Measurements from ENCODE around the gene NTSR1. TPM values are rescaled to one million over a fixed set of nuclear protein-coding genes. Genes with fewer than 3 reads are reported as not detected.

NTSR1 gene
- total and polyA plus RNA-seq, 2 of the 8 experiments (the other 6 are each of a cell fraction or from before 2014, with no cell fraction given) = 0.53 to 0.89 TPM

DNA sequence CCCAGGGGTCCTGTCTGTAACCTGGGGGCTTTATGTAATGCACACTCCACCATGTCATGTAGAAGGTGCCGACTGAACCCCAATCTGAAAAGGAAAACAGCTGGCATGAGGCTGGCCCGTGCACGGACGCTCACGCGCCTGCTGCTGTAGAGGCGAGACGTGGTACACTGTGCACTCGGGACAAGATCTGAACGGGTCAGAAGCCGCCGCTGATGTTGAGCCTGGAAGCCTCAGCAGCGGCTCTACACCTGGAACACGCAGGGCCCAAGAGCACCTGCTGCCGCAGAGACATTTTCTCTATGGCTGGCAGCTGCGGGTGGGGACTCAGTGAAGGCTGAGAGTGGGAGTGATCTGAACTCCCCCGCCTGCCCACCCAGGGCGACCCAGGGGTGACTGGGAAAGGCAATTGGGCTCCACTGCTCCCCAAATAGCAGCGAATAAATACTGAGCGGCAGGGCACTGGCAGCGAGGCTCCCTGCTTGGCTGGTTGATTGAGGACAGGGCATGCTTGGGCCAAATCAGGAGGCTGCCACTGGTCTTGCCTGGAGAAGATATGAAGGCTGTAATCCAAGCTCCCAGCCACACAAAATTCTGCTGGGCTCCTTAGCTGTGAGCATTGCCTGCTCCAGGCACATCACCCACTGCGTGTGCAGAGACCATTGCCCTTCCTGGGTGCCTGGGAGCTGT lies 93.5 kb downstream of the NTSR1 start:
- Histone ChIP-seq H2BK12ac (ENCODE audit: low read depth, low read length) (no peak overlapping the region), H3K4me2 (ENCODE audit: insufficient read depth in 1 of 2, low read depth in 2 of 2, low read length in 2 of 2) (no peak overlapping the region), H3K79me1 (ENCODE audit: low read depth, low read length) (peaks cover 6% of the 10 kb centered on the region; the same call in 1 of the 2 replicates), H3K23me2 (ENCODE audit: low read depth, low read length) (peaks cover 8% of the 10 kb centered on the region; the same call in 1 of the 2 replicates), H2BK15ac (ENCODE audit: low read length) (no peak overlapping the region), H3K56ac (replicated peaks; ENCODE audit: insufficient read length, low read depth, low read length) (no peak overlapping the region), H2BK120ac (replicated peaks; ENCODE audit: low read depth, low read length) (no peak overlapping the region), H4K20me1 (replicated peaks in 1 of 2; ENCODE audit: control insufficient read depth in 1 of 2, insufficient read depth in 2 of 2, low read length in 2 of 2) (peaks cover 6 to 27% of the 10 kb centered on the region in 2 experiments), H3K9me3 (ENCODE audit: insufficient read depth in 2 of 2, low read depth in 1 of 2, low read length in 1 of 2) (no peaks in the 10 kb centered on the region), H3K4me3 (ENCODE audit: extremely low read depth in 1 of 4, insufficient read depth in 2 of 4, low read depth in 3 of 4, low read length in 4 of 4) (no peak overlapping the region), H2BK5ac (ENCODE audit: low read depth, low read length) (no peak overlapping the region), H3K79me2 (ENCODE audit: control insufficient read depth in 1 of 2, insufficient read depth in 2 of 2, low read length in 2 of 2) (no peaks in the 10 kb centered on the region), H4K5ac (ENCODE audit: insufficient read length, low read depth, low read length) (no peak overlapping the region), H3K4me1 (replicated peaks in 1 of 4; ENCODE audit: control insufficient read depth in 3 of 4, insufficient read depth in 4 of 4, low read length in 3 of 4) (peaks cover 0 to 13% (median 8%) of the 10 kb centered on the region in 4 experiments; a peak in 6 of 7 replicates), H2BK20ac (ENCODE audit: low read length) (no peak overlapping the region), H4K8ac (ENCODE audit: extremely low read depth, insufficient read depth, low read length) (no peak overlapping the region), H3K4ac (replicated peaks; ENCODE audit: insufficient read length, low read depth, low read length) (no peak overlapping the region), H3K36me3 (ENCODE audit: control insufficient read depth in 2 of 4, insufficient read depth in 4 of 4, low read length in 3 of 4) (peaks cover 2 to 26% (median 9%) of the 10 kb centered on the region in 4 experiments; a peak in 4 of 8 replicates), H2AFZ (ENCODE audit: low read length) (no peak overlapping the region), H3K9ac (replicated peaks in 1 of 4; ENCODE audit: extremely low read depth in 1 of 4, low read depth in 3 of 4, low read length in 3 of 4) (no peak overlapping the region), H4K91ac (replicated peaks; ENCODE audit: insufficient read length, low read length) (no peak overlapping the region), H3K14ac (ENCODE audit: insufficient read length) (no peak overlapping the region), H2AK5ac (ENCODE audit: low read depth, low read length) (no peak overlapping the region), H3K27me3 (replicated peaks in 1 of 4; ENCODE audit: control insufficient read depth in 3 of 4, extremely low read depth in 1 of 4, insufficient read depth in 3 of 4, low read length in 3 of 4) (peaks cover 0 to 8% (median 4%) of the 10 kb centered on the region in 4 experiments; a peak in 4 of 7 replicates), H3K23ac (ENCODE audit: insufficient read length) (no peak overlapping the region), H3K27ac (ENCODE audit: low read depth, low read length) (no peak overlapping the region), H3K18ac (ENCODE audit: extremely low read depth, low read length) (no peak overlapping the region)
- WGBS, 2 experiments (ENCODE audit: extremely low coverage in 1 of 2, insufficient coverage in 1 of 2, insufficient read length in 1 of 2, insufficient replicate concordance in 2 of 2, low coverage in 1 of 2, low lambda C conversion rate in 2 of 2, missing lambda C conversion rate in 1 of 2) = 88% methylated on average over 20 of the region's 22 CpGs; no CpG with 5 or more reads in 1 of the 2 experiments
- no peak for FAIRE-seq
- POLR2A ChIA-PET (ENCODE audit: partially characterized antibody) = interaction anchor here (1.4 to 2.7 kb wide), 2 partner anchors 13 to 15 kb away, joined by 3 to 14 read pairs; partner anchors contain the start of gene COL9A3
- CTCF ChIA-PET (ENCODE audit: partially characterized antibody) = interaction anchor here (0.6 to 2.1 kb wide), 4 partner anchors 10 to 436 kb away, joined by 3 to 5 read pairs (median 3); no protein-coding TSS in a partner anchor
- no peak for DNase-seq (ENCODE audit: low read depth in 1 of 2, low spot score in 2 of 2)
- TF ChIP-seq SP4 (IDR thresholded peaks at IDR 0.05; ENCODE audit: low read length) = no peak
- no peak for TF ChIP-seq TEAD4 (IDR thresholded peaks at IDR 0.05; ENCODE audit: low read depth, low read length)
- TF ChIP-seq, protein P1, sequence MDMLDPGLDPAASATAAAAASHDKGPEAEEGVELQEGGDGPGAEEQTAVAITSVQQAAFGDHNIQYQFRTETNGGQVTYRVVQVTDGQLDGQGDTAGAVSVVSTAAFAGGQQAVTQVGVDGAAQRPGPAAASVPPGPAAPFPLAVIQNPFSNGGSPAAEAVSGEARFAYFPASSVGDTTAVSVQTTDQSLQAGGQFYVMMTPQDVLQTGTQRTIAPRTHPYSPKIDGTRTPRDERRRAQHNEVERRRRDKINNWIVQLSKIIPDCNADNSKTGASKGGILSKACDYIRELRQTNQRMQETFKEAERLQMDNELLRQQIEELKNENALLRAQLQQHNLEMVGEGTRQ (IDR thresholded peaks at IDR 0.05; ENCODE audit: low read length) = no peak
- TF ChIP-seq NANOG (IDR thresholded peaks at IDR 0.05; ENCODE audit: insufficient read depth, low read depth, low read length, poor library complexity, severe bottlenecking) = no peak
- no peak for TF ChIP-seq CTCF (IDR thresholded peaks at IDR 0.05; ENCODE audit: control extremely low read depth in 1 of 3, insufficient read depth in 1 of 3, low read depth in 1 of 3, low read length in 3 of 3)
- TF ChIP-seq MAX (IDR thresholded peaks at IDR 0.05) = no peak
- no peak for TF ChIP-seq SIRT6 (IDR thresholded peaks at IDR 0.05; ENCODE audit: low read length)
